Right lobe of liver (tissue), 4 donors: ENCODE data around the gene RAB11FIP3.

Source experiments
- CTCF ChIP-seq, 4 donors: fragments of 200-600 bp in 3 of 4; fragments of 450-650 bp in 1 of 4; IDR thresholded peaks; one replicate each; pipeline versions ENCODE4 v1.5.1 to v1.8.0; 2016 to 2022; ENCODE audit warnings: antibody characterized with exemption in 4 of 4, mild to moderate bottlenecking in 2 of 4
- POLR2A ChIP-seq: fragments of 450-650 bp; IDR thresholded peaks from one replicate; pipeline ENCODE4 v1.6.1; 2017; ENCODE audit warnings: antibody characterized with exemption, mild to moderate bottlenecking
- donor health status: DM: no; HTN: no; CAD: no.
- donor health status: DM: no; HTN: no; CAD: no.
- donor health status: DM: no; HTN: yes; CAD: no.

DNA sequence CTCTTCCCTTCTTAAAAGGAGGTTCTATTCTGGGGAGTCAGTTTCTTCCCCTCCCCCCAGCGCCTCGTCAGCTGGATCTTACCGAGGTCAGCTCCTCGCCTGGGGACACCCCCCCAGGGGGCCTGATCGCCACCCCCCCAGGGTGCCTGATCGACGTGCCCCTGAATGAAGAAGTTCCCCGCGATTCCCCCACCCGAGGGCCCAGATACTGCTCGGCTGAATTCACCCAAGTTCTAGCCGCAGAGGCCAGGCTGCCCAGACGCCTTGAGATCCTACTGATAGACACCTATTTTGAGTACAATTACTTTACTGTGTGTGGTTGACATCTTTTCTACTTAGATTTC lies 1.4 kb downstream of the RAB11FIP3 start:
- TF ChIP-seq CTCF (IDR thresholded peaks at IDR 0.05) (no peak), POLR2A (no peak)
